ENCODE data around the gene C11orf91.

DNA sequence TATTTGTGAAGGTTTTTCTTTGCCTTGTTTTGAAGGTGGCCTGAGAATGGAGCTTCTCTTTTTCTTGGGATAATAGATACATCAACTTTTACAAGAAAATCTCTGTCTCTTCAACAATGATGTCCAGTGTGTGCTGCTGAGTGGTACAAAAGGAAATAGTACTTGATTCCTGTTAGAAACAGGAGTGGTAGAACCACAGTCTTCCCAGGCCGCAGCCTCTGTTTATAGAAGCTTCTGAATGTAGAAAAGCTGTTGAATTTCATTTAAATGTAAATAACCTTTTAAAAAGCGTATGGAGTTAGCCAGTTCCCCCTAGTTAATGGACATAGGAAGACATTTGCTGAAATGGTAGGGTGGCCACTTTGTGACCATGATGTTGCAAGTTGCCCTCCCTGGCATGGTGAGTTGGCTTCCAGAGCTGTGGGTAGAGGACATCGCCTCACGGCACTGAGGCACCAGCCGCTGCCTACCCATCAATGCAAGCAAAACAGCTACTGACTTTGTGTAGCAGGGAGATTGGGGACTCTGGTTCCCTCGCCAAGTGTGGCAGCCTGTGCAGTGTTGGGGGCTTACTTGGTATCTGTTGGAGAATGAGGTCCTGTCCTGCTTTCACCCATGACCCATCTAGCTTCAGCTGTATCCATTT is 31.6 kb downstream of the C11orf91 start:
- TF ChIP-seq ZNF219 (CRISPR knock-in tag; IDR thresholded peaks at IDR 0.05; ENCODE audit: borderline replicate concordance) (no peak), ATF6 (CRISPR knock-in tag; IDR thresholded peaks at IDR 0.05) (no peak), ZSCAN18 (CRISPR knock-in tag; IDR thresholded peaks at IDR 0.05) (no peak), CTCF (IDR thresholded peaks at IDR 0.05) (no peak)
